ENCODE data around the gene ACP1.

ACP1 gene

GRCh38 chr2:223971-224760 is 40.6 kb upstream of the ACP1 start:
- TF ChIP-seq EZH2phosphoT487 (conservative IDR thresholded peaks at IDR 0.05; ENCODE audit: low read length) (no peak), CTCF (IDR thresholded peaks at IDR 0.05; ENCODE audit: insufficient read depth, low read length, poor library complexity, severe bottlenecking) (no peak)
- H3F3A ChIP-seq (ENCODE audit: insufficient read depth), result no peaks in the 10 kb centered on the region
- H3K4me2 ChIP-seq (ENCODE audit: low read depth, low read length, poor library complexity, severe bottlenecking), result no peak overlapping the region
- no peaks in the 10 kb centered on the region for H3K9me2 ChIP-seq (replicated peaks; ENCODE audit: insufficient read depth, low read length)
- H3K9ac ChIP-seq (ENCODE audit: low read length), result no peak overlapping the region
- H3K4me3 ChIP-seq (ENCODE audit: insufficient read depth, low read length, poor library complexity, severe bottlenecking), result no peak overlapping the region
- no peak overlapping the region for H2AFZ ChIP-seq (ENCODE audit: low read depth, low read length, severe bottlenecking)
- H4K20me1 ChIP-seq (ENCODE audit: low read depth, low read length), result no peaks in the 10 kb centered on the region
- H3K79me2 ChIP-seq (ENCODE audit: insufficient read depth, low read length), result no peaks in the 10 kb centered on the region
- no peaks in the 10 kb centered on the region for H3K27me3 ChIP-seq (ENCODE audit: low read length)
- H3K36me3 ChIP-seq (ENCODE audit: low read length), result no peaks in the 10 kb centered on the region
- no peak overlapping the region for H3K27ac ChIP-seq (ENCODE audit: low read depth, low read length)
- no peaks in the 10 kb centered on the region for H3K9me3 ChIP-seq (ENCODE audit: insufficient read depth, low read length)

GRCh38 chr2:228115-228514 is 36.6 kb upstream of the ACP1 start:
- Histone ChIP-seq H3K79me2 (ENCODE audit: insufficient read depth, low read length) (no peaks in the 10 kb centered on the region), H3F3A (ENCODE audit: insufficient read depth) (no peaks in the 10 kb centered on the region), H3K4me2 (ENCODE audit: low read depth, low read length, poor library complexity, severe bottlenecking) (no peak overlapping the region), H3K9me3 (ENCODE audit: insufficient read depth, low read length) (no peaks in the 10 kb centered on the region), H3K27ac (ENCODE audit: low read depth, low read length) (no peak overlapping the region), H3K4me3 (ENCODE audit: insufficient read depth, low read length, poor library complexity, severe bottlenecking) (no peak overlapping the region), H3K36me3 (ENCODE audit: low read length) (no peaks in the 10 kb centered on the region), H4K20me1 (ENCODE audit: low read depth, low read length) (no peaks in the 10 kb centered on the region), H2AFZ (ENCODE audit: low read depth, low read length, severe bottlenecking) (no peak overlapping the region), H3K9me2 (replicated peaks; ENCODE audit: insufficient read depth, low read length) (no peaks in the 10 kb centered on the region), H3K27me3 (ENCODE audit: low read length) (no peaks in the 10 kb centered on the region), H3K9ac (ENCODE audit: low read length) (no peak overlapping the region)
- TF ChIP-seq EZH2phosphoT487 (conservative IDR thresholded peaks at IDR 0.05; ENCODE audit: low read length) (no peak), CTCF (IDR thresholded peaks at IDR 0.05; ENCODE audit: insufficient read depth, low read length, poor library complexity, severe bottlenecking) (no peak)

- Histone ChIP-seq H2AFZ (ENCODE audit: low read depth, low read length, severe bottlenecking) (no peak overlapping the region), H3K4me2 (ENCODE audit: low read depth, low read length, poor library complexity, severe bottlenecking) (no peak overlapping the region), H3K9me3 (ENCODE audit: insufficient read depth, low read length) (no peaks in the 10 kb centered on the region), H4K20me1 (ENCODE audit: low read depth, low read length) (no peaks in the 10 kb centered on the region), H3K4me3 (ENCODE audit: insufficient read depth, low read length, poor library complexity, severe bottlenecking) (no peak overlapping the region), H3F3A (ENCODE audit: insufficient read depth) (no peaks in the 10 kb centered on the region), H3K79me2 (ENCODE audit: insufficient read depth, low read length) (no peaks in the 10 kb centered on the region), H3K27ac (ENCODE audit: low read depth, low read length) (no peak overlapping the region), H3K36me3 (ENCODE audit: low read length) (no peaks in the 10 kb centered on the region), H3K27me3 (ENCODE audit: low read length) (no peaks in the 10 kb centered on the region), H3K9me2 (replicated peaks; ENCODE audit: insufficient read depth, low read length) (no peaks in the 10 kb centered on the region), H3K9ac (ENCODE audit: low read length) (no peak overlapping the region)
- TF ChIP-seq CTCF (IDR thresholded peaks at IDR 0.05; ENCODE audit: insufficient read depth, low read length, poor library complexity, severe bottlenecking) (no peak), EZH2phosphoT487 (conservative IDR thresholded peaks at IDR 0.05; ENCODE audit: low read length) (no peak)
Observed at GRCh38 chr2:228518-229278, 36.0 kb upstream of the ACP1 start.
